ENCODE results near the gene HGS.

The HGS gene

DNA sequence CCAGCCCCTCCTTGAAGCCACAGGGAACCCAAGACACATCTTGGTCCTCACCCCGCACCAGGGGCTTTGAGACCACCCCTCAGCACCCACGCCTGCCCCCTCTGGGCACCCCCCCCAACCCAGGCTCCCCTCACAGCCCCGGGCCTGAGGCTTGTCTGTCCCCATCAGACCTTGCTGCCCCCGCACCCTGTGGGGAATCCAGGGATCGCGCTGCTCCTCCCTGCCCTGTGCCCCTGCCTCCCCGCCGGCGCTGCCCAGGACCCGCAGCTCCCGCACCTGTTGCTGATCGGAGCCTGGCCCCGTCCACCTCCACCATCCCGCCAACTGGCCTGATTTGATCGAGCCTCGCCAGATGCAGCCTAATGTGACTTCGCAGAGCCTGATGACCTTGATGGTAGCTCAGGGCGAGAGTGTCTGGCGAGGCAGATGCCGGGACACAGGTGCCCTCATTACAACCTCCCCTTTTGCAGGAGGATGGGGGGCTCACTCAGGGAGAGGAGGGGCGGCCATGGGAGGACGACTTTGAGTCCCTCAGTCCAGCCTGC, 57.3 kb downstream of the HGS start:
- no peak for DNase-seq (ENCODE audit: low spot score)

DNA sequence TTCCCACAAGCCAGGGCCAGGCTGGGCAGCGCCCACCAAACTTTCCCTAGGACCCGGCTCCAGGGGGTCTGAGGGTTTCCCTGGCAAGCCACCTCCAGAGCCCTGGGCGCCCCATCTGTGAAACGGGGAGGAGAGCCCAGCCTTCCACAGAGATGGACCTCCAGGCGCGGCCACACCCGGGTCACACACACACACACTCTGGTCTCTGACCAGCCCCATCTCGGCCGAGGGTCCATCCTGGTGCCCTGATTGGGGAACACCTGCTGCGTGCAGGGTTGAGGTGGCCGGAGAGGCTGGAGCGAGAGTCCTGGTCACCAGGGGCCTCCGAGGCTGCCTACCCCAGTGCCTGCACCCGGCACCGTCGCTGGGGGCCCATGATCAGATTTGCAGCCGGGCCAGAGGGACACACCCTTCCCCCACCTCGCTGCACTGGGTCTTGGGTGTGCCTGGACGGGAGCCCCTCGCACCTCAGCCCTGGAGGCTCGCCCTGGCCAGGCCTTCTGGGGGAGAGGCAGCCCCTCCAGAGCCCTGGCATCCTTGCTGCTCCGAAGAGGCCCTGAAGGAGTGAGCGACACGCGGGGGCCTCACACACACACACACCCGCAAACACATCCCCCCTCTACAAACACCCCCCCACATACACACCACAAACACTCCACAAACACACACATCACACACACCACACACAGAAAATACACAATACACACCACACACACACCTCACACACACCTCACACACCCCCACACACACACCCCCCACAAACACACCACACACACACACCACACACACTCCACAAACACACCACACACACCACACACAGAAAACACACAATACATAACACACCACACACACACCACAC, 58.0 kb downstream of the HGS start:
- DNase-seq (ENCODE audit: low spot score), result no peak
